Stimulated activated effector memory CD8-positive, alpha-beta T cell treated with anti-CD3 and anti-CD28 coated beads, Interleukin-12 subunit alpha, Interleukin-12 subunit beta, amount 100 ng/mL, for 72 hours (primary cell): ENCODE data around the gene MOB3B.
"Not testable (repeated sequence)": the region's sequence is repeated elsewhere in the genome, so short reads cannot be mapped to it uniquely, and the experiment has no call there.

Experiments
- ATAC-seq: fragments of 150-1000 bp; cut with Tn5 transposase; 2 replicates; pipeline ENCODE4 v1.10.0; 2021
- DNase-seq, 2 donors: peaks; one replicate each; pipeline ENCODE4 v3.0.0; 2021 to 2022; ENCODE audit warnings: low spot score in 2 of 2
- H3K27ac Mint-ChIP-seq: one replicate; pipeline ENCODE4 v1.8.0; 2022; ENCODE audit warnings: mild to moderate bottlenecking, mixed read lengths
- H3K36me3 Mint-ChIP-seq: one replicate; pipeline ENCODE4 v1.8.0; 2022; ENCODE audit warnings: mild to moderate bottlenecking, mixed read lengths
- H3K4me1 Mint-ChIP-seq: one replicate; pipeline ENCODE4 v1.8.0; 2022; ENCODE audit warnings: mixed read lengths
- H3K4me3 Mint-ChIP-seq: one replicate; pipeline ENCODE4 v1.8.0; 2022; ENCODE audit warnings: mild to moderate bottlenecking, mixed read lengths
- H3K9me3 Mint-ChIP-seq: one replicate; pipeline ENCODE4 v1.8.0; 2022; ENCODE audit warnings: mixed read lengths

MOB3B gene

DNA sequence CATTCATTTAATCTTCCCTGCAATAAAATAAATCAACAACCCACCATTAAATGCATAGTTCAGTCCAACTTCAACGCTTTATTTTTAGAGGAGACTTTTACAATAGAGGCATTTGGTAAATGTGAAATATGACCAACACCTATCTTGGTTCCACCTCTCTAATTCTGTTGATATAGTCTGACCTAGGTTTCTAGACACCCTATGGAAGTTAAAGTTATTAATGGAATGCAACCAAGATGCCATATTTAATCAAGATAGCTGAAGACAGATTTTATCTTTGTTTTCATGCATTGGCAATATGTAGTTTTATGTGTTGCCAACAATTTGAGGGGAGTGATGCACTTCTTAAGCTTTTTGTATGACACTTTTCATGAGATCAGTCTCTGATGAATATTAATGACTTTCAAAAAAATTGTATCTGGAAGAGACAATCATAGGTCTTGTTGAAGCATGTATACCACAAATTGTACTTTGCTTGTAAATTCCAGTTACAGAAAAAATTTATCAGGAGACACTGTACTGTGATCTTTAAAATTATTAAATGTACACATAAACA, 107.3 kb downstream of the MOB3B start:
- H3K9me3 Mint-ChIP-seq, result no peaks in the 10 kb centered on the region
- ATAC-seq, result no peak
- no peak overlapping the region for H3K4me3 Mint-ChIP-seq
- no peaks in the 10 kb centered on the region for H3K36me3 Mint-ChIP-seq
- H3K27ac Mint-ChIP-seq, result no peak overlapping the region
- DNase-seq, result no peak
- no peaks in the 10 kb centered on the region for H3K4me1 Mint-ChIP-seq

DNA sequence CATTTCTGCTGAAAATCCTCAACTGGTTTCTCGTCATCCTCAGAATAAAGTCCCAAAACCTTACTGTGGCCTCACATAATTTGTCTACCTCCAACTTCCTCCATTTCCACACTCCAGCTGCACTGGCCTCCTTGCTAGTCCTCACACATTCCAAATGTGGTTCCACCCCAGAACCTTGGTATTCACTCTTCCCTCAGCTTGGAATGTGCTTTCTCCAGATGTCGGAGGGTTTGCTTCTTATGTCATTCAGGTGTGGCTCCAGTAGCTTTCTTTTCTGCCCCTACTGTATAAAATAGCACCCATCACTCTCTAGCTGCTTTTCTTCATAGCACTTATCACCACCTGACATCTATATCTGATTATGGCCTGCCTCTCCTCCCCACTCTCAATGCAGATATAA, 108.0 kb downstream of the MOB3B start:
- Mint-ChIP-seq H3K9me3 (no peaks in the 10 kb centered on the region), H3K4me3 (no peak overlapping the region), H3K36me3 (no peaks in the 10 kb centered on the region), H3K27ac (no peak overlapping the region), H3K4me1 (no peaks in the 10 kb centered on the region)
- ATAC-seq (no peak), DNase-seq (no peak)

DNA sequence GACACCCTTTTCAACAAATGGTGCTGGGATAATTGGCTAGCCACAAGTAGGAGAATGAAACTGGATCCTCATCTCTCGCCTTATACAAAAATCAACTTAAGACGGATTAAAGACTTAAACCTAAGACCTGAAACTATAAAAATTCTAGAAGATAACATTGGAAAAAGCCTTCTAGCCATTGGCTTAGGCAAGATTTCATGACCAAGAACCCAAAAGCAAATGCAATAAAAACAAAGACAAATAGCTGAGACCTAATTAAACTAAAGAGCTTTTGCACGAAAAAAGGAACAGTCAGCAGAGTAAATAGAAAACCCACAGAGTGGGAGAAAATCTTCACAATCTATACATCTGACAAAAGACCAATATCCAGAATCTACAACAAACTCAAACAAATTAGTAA, 110.1 kb downstream of the MOB3B start:
- H3K27ac Mint-ChIP-seq, H3K9me3 Mint-ChIP-seq, H3K4me3 Mint-ChIP-seq, H3K4me1 Mint-ChIP-seq, ATAC-seq, DNase-seq, H3K36me3 Mint-ChIP-seq: not testable (repeated sequence)

DNA sequence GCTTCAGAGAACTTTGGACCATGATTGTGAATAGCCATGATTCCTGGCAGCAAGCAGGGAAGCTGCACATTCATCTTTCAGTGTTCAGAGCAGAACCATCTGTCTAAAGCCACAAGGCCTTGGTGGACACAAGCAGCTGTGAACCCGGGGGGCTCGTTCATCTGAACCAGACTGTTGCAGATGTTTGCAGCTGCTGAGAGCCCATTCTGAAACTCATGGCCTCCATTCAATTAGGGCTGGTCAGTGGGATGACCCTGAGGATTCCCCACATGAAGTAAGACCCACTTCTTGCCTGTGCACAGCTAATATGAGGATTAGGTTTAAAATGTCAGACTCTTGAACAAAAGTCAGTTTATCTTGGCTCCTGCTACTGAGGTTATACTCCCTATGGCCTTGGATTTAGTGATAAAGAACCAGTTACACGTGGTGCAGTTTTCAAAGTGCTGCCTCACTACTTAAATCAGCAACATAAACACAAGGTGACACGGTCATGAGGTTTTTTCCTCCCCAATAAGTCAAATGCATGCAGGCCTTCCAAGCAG, 115.3 kb downstream of the MOB3B start:
- Mint-ChIP-seq H3K27ac (no peak overlapping the region), H3K4me3 (no peak overlapping the region), H3K9me3 (no peaks in the 10 kb centered on the region), H3K36me3 (no peaks in the 10 kb centered on the region), H3K4me1 (no peaks in the 10 kb centered on the region)
- ATAC-seq (no peak), DNase-seq (no peak)

DNA sequence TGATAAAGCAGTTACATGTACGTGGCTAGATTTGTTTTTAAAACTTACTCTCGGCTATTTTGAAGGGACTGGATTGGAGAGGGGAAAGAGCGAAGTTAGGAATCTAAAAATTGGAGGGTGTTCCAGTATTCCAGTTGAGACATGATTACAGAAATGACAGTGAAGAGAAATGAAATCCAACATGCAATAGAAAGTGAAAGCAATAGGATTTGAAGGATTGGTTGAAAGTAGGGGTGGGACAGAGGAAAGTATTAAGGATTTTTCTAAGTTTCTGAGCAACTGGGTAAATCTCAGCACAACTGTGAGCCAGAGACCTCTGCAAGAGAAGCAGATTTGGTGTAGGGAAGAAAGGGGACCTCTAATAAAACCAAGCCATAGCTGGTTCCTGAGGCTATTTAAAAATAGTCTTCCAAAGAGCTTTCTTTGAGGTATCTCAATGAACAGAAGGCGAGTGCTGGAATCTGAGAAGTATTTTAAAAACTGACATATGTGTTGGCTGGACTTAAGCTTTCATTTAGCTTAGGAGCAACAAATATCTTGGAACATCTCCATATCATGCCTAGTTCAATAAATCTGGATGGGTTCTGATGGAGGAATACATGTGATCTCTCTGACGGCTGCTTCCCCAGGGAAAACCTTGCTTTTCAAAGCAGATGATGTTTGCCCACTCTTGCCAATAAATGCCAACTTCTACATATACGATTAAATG, 115.9 kb downstream of the MOB3B start:
- H3K9me3 Mint-ChIP-seq, result no peaks in the 10 kb centered on the region
- no peaks in the 10 kb centered on the region for H3K36me3 Mint-ChIP-seq
- H3K4me3 Mint-ChIP-seq, result no peak overlapping the region
- DNase-seq, result no peak
- no peaks in the 10 kb centered on the region for H3K4me1 Mint-ChIP-seq
- ATAC-seq, result no peak
- no peak overlapping the region for H3K27ac Mint-ChIP-seq

DNA sequence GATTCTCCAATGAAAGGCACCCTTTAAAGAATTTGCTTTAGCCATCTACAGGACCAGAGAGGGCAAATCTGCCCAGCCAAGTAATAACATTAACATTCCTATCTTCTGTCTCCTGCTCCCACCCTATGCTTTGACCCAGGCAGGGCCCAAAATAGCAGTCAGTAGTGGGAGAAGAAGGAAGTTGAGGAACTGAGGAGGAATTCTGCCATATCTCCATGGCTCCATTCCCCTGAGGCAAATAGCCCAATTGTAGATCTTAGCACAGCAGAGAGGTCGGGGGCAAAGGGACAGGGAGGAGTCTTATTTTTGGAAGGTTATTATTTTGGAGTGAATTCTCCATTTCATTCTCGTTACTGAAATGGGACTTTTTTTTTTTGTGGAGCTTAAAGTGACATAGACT, 116.7 kb downstream of the MOB3B start:
- ATAC-seq (no peak), DNase-seq (no peak)
- Mint-ChIP-seq H3K36me3 (no peaks in the 10 kb centered on the region), H3K9me3 (no peaks in the 10 kb centered on the region), H3K27ac (no peak overlapping the region), H3K4me3 (no peak overlapping the region), H3K4me1 (no peaks in the 10 kb centered on the region)

DNA sequence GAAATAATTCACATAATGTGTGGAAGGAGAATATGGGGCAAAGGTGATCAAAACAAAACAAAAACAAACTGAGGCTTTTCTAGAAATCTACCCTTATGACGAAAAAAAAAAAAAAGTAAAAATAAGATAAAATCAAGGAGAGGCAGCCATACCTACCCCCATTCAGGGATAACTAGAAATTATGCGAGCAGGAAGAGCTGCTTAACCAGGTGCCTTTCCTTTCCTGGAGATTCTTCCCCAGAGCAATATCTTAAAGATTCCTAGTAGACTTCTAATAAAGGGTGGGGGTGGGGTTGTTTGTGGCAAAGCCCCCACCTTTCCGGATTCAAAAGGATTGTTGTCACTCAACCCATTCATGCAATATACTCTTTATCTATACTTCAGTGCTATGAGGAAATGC, 117.5 kb downstream of the MOB3B start:
- H3K27ac Mint-ChIP-seq, result no peak overlapping the region
- no peaks in the 10 kb centered on the region for H3K4me1 Mint-ChIP-seq
- ATAC-seq, result no peak
- no peak overlapping the region for H3K4me3 Mint-ChIP-seq
- no peaks in the 10 kb centered on the region for H3K9me3 Mint-ChIP-seq
- no peaks in the 10 kb centered on the region for H3K36me3 Mint-ChIP-seq
- no peak for DNase-seq

DNA sequence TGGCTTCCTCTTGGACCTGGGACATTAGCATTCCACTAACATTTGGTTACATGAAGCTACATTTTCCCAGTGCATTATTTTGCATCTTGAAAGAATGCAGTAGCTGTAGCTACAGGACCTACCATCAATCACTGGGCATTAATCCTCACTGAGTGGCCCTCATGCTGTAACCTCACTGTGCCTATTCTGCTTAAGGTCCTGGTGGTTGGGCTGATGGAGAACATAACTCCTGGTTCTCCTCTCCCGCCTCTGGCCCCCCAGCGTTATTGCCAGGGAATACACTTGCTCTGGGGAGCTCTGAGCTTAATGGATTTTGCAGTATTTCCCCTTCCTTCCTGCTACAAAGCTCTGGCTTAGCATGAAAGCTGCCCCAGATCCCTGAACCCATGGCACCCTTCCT, 121.1 kb downstream of the MOB3B start:
- H3K4me3 Mint-ChIP-seq, result no peak overlapping the region
- DNase-seq (no peak), ATAC-seq (no peak)
- no peaks in the 10 kb centered on the region for H3K9me3 Mint-ChIP-seq
- H3K36me3 Mint-ChIP-seq, result no peaks in the 10 kb centered on the region
- H3K4me1 Mint-ChIP-seq, result no peaks in the 10 kb centered on the region
- H3K27ac Mint-ChIP-seq, result no peak overlapping the region

DNA sequence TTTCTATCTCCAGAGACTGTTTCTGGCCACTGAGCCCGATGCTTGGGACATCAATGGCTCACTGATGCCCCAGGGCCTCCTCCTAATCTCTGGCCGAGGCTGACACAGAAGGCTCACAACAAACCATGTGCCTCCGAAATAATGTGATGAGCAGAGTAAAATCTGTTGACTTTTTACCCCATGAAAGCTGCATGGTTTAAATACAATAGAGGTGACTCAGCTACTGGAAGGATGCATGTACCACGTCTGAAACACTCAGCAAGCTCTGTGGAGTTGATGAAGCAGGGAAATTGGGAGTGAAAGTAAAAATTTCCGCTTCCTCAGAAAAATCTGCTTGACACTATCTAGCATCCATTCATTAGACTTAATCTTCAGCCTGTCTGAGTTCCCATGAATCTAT, 121.6 kb downstream of the MOB3B start:
- DNase-seq, result no peak

DNA sequence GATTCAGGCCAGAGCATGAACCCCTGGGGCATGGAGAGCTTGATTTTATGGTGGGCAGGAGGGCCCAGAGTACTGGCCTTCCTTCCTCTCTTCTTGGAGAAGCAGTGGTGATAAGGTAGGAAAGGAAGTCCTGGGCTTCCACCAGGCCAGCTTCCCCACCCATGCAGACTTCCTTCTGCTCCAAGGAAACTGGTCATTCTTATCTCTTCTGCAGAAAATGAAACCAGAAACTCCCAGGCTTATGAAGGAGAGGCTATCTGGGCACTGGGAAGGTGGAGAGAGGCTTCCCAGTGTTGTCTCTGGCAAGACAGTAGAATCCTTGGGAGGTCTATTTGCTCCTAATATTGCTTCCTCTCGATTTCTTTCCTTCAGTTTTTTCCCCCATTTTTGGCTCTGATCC, 122.1 kb downstream of the MOB3B start:
- Mint-ChIP-seq H3K4me3 (no peak overlapping the region), H3K9me3 (no peaks in the 10 kb centered on the region), H3K4me1 (no peaks in the 10 kb centered on the region), H3K27ac (no peak overlapping the region), H3K36me3 (no peaks in the 10 kb centered on the region)
- DNase-seq (no peak), ATAC-seq (no peak)

More for the DNA sequence above, 121.6 kb downstream of the MOB3B start:
- Mint-ChIP-seq H3K4me1 (no peaks in the 10 kb centered on the region), H3K36me3 (no peaks in the 10 kb centered on the region), H3K27ac (no peak overlapping the region), H3K4me3 (no peak overlapping the region), H3K9me3 (no peaks in the 10 kb centered on the region)
- no peak for ATAC-seq

DNA sequence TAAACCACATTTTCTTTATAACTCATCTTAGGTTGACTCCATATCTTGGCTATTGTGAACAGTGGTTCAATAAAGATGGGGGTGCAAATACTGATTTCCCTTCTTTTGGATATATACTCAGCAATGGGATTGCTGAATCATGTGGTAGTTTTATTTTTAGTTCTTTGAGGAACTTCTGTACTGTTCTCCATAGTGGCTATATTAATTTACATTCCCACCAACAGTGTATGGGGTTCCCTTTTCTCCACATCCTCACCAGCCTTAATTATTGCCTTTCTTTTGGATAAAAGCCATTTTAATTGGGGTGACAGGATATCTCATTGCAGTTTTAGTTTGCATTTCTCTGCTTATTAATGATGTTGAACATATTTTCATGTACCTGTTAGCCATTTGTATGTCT, 125.0 kb downstream of the MOB3B start:
- Mint-ChIP-seq H3K4me1 (no peaks in the 10 kb centered on the region), H3K4me3 (no peak overlapping the region)
- ATAC-seq, result no peak

DNA sequence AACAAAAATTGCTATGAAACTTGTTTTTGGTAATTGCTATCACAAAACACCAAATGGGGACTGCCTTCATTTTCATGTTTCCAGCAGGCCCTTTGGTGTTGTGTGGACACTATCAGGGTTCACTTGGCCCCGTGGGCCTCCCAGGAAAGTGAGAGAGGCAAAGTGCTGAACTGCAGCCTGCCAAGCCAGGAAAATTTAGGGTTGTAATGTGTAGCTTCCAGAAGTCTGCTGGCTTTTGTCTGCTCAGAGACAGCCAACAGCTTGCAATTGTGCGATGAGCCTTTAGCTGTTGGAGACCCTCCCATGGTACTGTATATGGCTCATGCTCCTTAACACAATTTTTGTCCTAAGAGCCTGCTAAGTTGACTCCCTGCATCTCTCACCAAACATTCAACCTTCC, 127.0 kb downstream of the MOB3B start:
- Mint-ChIP-seq H3K9me3 (no peaks in the 10 kb centered on the region), H3K4me3 (no peak overlapping the region), H3K36me3 (no peaks in the 10 kb centered on the region), H3K27ac (no peak overlapping the region), H3K4me1 (no peaks in the 10 kb centered on the region)
- ATAC-seq (no peak), DNase-seq (no peak)

More for the DNA sequence above, 125.0 kb downstream of the MOB3B start:
- H3K27ac Mint-ChIP-seq, result no peak overlapping the region
- H3K36me3 Mint-ChIP-seq, result no peaks in the 10 kb centered on the region
- H3K9me3 Mint-ChIP-seq, result no peaks in the 10 kb centered on the region
- no peak for DNase-seq

DNA sequence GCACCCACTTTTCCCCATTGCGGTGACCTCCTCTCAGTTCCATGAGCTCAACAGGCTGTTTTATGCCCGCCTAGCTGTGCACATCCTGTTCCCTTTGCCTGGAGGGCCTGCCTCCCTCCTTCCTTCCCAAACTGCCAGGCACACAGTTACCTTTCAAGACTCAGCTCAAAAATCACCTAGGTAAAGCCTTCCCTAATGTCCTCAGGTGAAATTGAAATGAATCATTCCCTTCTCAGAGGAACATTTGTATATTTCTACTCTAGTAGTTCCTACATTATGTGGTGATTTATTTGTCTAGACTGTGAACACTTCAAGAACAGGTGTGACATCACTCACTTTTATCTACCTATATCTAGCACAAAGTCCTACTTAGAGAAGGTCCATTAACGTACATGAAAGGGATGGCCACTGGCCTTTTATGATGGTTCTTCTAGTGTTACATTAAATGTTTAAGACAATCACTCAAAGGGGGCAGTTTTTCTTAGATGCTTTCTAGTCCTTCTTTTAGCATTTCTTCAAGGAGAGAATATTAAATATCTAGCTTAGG, 129.2 kb downstream of the MOB3B start:
- ATAC-seq, result no peak
- Mint-ChIP-seq H3K9me3 (no peaks in the 10 kb centered on the region), H3K4me3 (no peak overlapping the region), H3K4me1 (no peaks in the 10 kb centered on the region), H3K27ac (no peak overlapping the region), H3K36me3 (no peaks in the 10 kb centered on the region)
- no peak for DNase-seq

DNA sequence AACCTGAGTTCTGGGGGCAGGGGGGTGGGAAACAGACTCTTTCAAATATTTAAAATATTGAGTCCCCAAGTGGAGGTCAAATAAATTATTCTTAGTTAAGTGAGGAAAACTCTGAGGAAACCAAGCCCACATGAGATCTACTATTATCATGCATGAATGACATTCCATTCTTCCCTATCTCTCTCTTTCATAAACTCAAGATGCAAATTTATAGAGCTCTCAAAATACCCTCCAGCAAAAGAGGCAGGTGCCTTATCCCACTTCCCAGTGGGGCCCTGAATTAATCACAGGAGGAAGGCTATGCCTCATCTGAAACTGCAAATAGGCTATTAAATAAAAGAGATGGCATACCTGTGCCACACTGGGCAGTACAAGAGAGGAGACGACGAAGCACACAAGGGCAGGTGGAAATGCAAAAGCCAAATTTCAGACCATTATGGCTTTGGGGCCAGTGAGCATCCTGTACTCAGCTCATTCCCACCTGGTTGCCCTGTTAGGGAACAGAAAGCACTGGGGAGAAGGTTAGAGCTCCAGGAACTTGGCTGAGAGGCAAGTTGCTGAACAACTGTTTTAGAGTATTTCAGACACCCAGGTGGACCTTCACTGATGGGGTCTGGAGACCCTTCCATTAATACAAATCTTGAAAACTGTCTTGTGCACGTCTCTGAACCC, 130.5 kb downstream of the MOB3B start:
- DNase-seq, result no peak
- no peaks in the 10 kb centered on the region for H3K9me3 Mint-ChIP-seq
- H3K4me3 Mint-ChIP-seq, result no peak overlapping the region
- no peak overlapping the region for H3K27ac Mint-ChIP-seq
- ATAC-seq, result no peak
- no peaks in the 10 kb centered on the region for H3K36me3 Mint-ChIP-seq
- no peaks in the 10 kb centered on the region for H3K4me1 Mint-ChIP-seq

DNA sequence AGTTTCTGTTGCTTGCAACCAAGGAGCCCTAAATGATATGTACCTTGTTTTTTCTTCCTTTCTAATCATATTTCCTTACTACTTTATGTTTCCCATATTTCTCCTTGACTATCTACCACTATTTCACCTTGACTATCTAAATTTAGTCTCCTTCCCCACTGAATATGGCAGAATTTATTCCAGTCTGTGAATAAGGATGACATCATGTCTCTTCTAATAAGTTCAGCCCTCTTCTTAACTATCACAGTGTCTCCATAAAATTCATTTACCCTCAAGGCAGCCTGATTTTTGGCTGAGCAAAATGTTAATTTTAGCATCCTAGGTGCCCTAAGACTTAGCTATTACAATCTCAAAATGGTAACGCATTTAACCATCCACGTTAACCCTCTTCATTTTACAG, 133.1 kb downstream of the MOB3B start:
- Mint-ChIP-seq H3K36me3 (no peaks in the 10 kb centered on the region), H3K4me1 (no peaks in the 10 kb centered on the region), H3K9me3 (no peaks in the 10 kb centered on the region), H3K27ac (no peak overlapping the region), H3K4me3 (no peak overlapping the region)
- ATAC-seq, result no peak
- no peak for DNase-seq

DNA sequence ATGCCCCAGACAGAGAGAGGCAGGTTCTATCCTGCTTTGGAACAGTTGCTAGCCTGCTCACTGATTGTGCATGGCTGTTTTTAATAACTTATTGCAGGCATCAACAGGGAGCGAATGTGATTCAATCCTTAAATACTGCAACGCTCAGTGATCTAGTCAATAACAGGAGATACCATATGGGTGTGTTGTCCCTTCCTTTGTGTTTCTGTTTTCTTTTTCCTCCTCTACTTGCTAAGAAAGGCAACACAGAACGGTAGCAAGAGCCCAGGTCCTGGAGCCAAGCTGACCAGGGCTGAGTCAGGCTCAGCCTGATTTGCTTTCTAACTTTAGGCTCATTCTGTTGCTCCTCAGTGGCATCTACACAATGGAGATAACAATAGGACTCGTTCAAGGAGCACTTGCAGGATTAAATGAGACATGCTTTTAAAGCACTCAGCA, 134.1 kb downstream of the MOB3B start:
- Mint-ChIP-seq H3K4me1 (no peaks in the 10 kb centered on the region), H3K27ac (no peak overlapping the region), H3K9me3 (no peaks in the 10 kb centered on the region), H3K4me3 (no peak overlapping the region), H3K36me3 (no peaks in the 10 kb centered on the region)
- no peak for DNase-seq
- ATAC-seq, result no peak
